ENCODE data around the gene HIP1.
"Not testable (repeated sequence)": the region's sequence is repeated elsewhere in the genome, so short reads cannot be mapped to it uniquely, and the experiment has no call there.

The HIP1 gene

GRCh38 chr7:75567948-75568595, 170.7 kb downstream of the HIP1 start:
- no peak for DNase-seq

GRCh38 chr7:75565132-75565837, 173.5 kb downstream of the HIP1 start:
- no peak for DNase-seq

- no peak for DNase-seq
These were observed 175.6 kb downstream of the HIP1 start for GRCh38 chr7:75563171-75563570.

GRCh38 chr7:75559976-75560365, 178.8 kb downstream of the HIP1 start:
- no peak for DNase-seq

- no peak for DNase-seq
These were observed 179.3 kb downstream of the HIP1 start for GRCh38 chr7:75559355-75559975.

GRCh38 chr7:75556835-75557234, 181.9 kb downstream of the HIP1 start:
- not testable (repeated sequence) for DNase-seq

GRCh38 chr7:75555736-75556135, 183.0 kb downstream of the HIP1 start:
- DNase-seq, result no peak

GRCh38 chr7:75546237-75547015, 192.3 kb downstream of the HIP1 start:
- DNase-seq, result no peak

GRCh38 chr7:75537731-75538130, 201.0 kb downstream of the HIP1 start:
- DNase-seq, result no peak

- DNase-seq, result no peak
These were observed 201.7 kb downstream of the HIP1 start for GRCh38 chr7:75536940-75537538.

- DNase-seq, result no peak
These were observed 202.2 kb downstream of the HIP1 start for GRCh38 chr7:75536491-75536890.

- DNase-seq, result peak; percentile 7
These were observed 203.9 kb downstream of the HIP1 start for GRCh38 chr7:75534727-75535307.

GRCh38 chr7:75533926-75534325, 204.8 kb downstream of the HIP1 start:
- DNase-seq, result no peak

- no peak for DNase-seq
These were observed 206.1 kb downstream of the HIP1 start for GRCh38 chr7:75532639-75533038.

- no peak for DNase-seq
These were observed 207.4 kb downstream of the HIP1 start for GRCh38 chr7:75531359-75531821.

GRCh38 chr7:75527224-75527722, 211.5 kb downstream of the HIP1 start:
- not testable (repeated sequence) for DNase-seq

GRCh38 chr7:75521727-75522126, 217.0 kb downstream of the HIP1 start:
- not testable (repeated sequence) for DNase-seq

- not testable (repeated sequence) for DNase-seq
These were observed 219.9 kb downstream of the HIP1 start for GRCh38 chr7:75518842-75519241.

- not testable (repeated sequence) for DNase-seq
These were observed 229.7 kb downstream of the HIP1 start for GRCh38 chr7:75509033-75509432.

- not testable (repeated sequence) for DNase-seq
These were observed 246.7 kb downstream of the HIP1 start, which contains the start of gene SPDYE5 for GRCh38 chr7:75492020-75492419. Gene SPDYE5, plus strand, starts transcription at chr7:75492320. Its CDS starts 1,728 bp downstream, at chr7:75494048.

- peak; percentile 89 for DNase-seq
These were observed 252.6 kb downstream of the HIP1 start, which contains the start of gene POM121C for GRCh38 chr7:75485979-75486643. Gene POM121C, minus strand, starts transcription at chr7:75486299. Its CDS starts 44,803 bp downstream, at chr7:75441496.
